HG02938 (cell line): ENCODE measurements around the gene PHOSPHO1.
A peak's percentile ranks its signal among the peaks of the same experiment; 100 is the strongest.
"Not testable (repeated sequence)": the region's sequence is repeated elsewhere in the genome, so short reads cannot be mapped to it uniquely, and the experiment has no call there.

Source experiments
- ATAC-seq: cut with Tn5 transposase; IDR thresholded peaks from one replicate; pipeline ENCODE4 v1.9.1; 2021; ENCODE audit warnings: mild to moderate bottlenecking, moderate library complexity; ENCODE audit not compliant: unreplicated experiment

PHOSPHO1 gene, protein sequence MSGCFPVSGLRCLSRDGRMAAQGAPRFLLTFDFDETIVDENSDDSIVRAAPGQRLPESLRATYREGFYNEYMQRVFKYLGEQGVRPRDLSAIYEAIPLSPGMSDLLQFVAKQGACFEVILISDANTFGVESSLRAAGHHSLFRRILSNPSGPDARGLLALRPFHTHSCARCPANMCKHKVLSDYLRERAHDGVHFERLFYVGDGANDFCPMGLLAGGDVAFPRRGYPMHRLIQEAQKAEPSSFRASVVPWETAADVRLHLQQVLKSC

DNA sequence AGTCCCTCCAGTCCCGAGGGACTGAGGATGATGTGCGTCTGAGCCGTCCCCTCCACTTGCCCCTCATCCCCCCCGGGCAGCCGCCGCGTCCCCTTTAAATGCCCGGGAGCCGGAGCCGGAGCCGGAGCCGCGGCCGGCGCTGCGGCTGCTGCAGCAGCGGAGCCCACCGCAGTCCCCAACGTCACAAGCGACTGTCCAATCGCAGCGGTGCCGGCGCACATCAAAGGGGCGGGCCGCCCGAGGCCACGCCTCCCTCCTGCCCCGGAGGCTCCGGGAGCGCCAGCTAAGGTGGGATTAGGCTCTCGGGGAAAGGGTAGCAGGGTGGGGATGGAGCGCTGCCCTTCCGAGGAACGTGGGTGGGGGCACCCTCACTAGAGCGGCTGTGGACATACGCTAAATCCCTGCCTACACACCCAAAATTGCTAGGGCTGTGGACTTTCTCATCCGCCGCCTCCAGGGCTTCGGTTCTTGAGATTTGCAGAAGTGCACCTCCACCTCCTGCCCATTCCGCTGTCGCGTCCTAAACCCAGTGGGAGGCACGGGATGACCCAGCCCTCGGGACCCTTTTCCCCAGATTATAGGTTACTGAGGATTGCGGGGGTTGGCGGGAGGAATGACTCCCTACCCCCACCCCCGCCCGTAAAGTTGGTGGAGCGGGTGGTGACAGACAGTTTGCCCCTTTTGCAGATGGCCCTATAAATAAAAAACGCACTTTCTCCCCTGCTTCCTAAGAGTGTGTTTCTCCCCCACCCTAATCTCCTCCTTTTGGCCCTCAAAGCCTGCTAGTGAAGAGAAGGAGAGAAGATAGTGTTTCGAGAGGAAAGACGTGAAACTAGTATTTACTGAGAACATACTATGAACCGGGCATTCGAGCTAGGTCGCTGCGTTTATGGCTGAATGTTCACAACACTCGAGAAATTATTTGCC is at the start of gene PHOSPHO1:
PHOSPHO1 (minus strand) TSS at position 152 of the 927 bp plus-strand sequence. CDS start 4,096 bp downstream, outside the sequence.
- ATAC-seq = peak; percentile 80

DNA sequence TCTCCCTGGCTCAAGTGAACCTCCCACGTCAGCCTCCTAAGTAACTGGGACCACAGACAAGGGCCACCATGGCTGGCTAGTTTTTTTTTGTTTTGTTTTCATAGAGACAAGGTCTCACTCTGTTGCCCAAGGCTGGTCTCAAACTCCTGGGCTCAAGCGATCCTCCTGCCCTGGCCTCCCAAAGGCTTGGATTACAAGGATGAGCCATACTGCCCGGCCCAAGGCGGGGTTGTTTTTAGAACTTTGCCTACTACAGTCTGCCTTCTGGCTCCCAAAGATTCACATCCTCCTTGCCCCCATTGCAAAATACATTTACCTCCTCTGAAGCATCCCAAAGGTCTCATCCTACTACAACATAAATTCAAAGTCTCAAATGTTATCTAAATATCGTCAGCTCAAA is 49.5 kb upstream of the PHOSPHO1 start:
- ATAC-seq = no peak

DNA sequence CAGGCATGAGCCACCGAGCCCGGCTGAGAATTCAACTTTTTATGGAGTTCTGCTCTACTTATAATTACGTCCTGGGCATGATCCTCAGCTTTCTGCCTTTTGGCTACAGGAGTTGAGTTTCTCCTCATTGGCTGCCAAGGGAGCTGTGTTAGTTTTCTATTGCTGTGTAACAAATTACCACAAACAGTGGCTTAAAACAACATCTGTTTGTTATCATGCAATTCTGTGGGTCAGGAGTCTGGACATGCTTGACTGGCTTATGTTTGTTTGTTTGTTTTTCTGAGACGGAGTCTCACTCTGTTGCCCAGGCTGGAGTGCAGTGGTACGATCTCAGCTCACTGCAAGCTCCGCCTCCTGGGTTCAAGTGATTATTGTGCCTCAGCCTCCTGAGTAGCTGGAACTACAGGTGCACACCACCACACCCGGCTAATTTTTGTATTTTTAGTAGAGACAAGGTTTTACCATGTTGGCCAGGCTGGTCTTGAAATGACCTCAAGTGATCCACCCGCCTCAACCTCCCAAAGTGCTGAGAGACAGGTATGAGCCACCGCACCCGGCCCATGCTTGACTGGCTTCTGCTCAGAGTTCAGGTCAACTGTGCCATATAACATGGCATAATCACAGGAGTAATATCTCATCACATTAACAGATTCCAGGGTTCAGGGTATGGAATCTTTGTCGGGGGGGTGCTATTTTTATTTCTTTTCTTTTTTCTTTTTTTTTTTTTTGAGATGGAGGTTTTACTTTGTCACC is 48.9 kb upstream of the PHOSPHO1 start:
- ATAC-seq = not testable (repeated sequence)

DNA sequence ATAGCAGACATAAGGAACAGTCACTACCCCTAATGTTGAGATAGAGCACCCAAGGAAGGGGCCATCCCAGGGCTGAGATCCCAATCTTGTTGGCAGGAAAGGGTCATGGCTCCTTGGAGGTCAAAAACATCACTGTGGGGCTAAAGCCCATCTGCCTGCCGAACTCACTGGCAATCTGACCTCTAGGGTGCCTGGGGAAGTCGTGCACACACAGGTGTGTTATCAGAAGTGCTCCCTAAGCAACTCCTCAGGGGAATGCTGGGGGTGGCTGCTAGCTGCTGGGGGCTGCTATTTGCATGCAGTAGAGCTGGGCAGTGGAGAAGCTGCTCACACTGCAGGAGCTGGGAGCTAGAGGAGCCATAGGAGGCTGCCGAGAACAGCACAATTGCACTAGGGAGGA is 47.5 kb upstream of the PHOSPHO1 start:
- no peak for ATAC-seq

DNA sequence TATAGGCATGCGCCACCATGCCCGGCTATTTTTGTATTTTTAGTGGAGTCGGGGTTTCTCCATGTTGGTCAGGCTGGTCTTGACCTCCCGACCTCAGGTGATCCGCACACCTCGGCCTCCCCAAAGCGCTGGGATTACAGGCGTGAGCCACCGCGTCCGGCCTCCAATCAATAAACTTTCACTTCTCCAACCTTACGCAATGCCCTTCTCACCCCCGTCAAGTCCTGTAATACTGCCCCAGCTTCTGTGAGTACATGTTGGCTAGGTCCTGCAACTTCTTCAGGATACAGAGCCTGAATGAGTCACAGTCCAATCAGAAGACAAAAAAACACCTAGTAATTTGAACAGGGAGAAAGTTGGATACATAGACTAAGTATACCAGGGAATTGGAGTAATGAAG is 47.1 kb upstream of the PHOSPHO1 start:
- no peak for ATAC-seq

DNA sequence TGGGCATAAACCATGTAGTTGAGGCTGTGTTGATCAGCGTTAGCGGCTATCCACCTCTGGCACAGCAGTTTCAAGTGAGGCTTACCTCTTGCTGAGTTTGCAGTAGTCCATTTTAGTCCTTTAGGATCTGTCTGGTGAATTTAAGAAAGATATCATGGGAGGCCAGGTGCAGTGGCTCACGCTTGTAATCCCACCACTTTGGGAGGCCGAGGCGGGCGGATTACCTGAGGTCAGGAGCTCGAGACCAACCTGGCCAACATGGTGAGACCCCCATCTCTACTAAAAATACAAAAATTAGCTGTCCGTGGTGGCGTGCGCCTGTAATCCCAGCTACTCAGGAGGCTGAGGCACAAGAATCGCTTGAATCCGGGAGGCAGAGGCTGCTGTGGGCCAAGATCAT is 45.4 kb upstream of the PHOSPHO1 start:
- not testable (repeated sequence) for ATAC-seq

DNA sequence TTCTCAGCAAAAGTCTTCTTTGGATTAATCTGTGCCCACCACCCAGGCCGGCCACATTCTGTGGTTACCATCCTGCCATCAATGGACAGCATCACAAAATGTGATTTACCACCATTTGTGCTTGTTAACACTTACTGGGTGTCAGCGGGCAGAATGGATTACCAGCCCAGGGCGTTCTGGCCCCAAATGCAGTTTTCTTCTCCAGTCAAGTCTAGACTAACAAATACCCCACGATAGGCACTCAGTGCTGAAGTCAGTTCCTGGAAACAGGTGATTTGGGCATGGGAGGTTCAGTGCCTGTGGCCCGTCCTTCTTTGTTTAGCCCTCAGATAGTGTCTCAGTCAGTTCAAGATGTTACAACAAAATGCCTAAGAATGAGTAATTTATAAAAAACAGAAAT is 38.8 kb upstream of the PHOSPHO1 start:
- no peak for ATAC-seq

DNA sequence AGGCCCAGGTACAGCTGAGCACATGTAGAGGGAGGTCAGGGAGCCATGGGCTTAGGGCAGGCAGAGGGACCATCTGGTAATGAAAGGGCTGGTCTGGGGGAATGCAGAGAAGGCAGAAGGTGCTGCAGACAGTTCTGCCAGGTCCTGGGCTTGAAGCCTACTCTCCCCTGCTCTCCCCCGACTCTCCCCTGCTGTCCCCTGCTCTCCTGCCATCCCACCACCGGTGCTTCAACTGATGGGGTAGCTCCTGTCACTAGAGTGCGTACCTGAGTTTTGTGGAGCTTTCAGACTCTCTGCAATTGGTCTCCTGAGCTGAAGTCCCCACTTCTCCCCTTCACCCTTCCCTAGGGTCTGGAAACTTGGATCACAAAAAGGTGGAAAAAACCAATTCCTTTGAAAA is 37.3 kb upstream of the PHOSPHO1 start:
- no peak for ATAC-seq

DNA sequence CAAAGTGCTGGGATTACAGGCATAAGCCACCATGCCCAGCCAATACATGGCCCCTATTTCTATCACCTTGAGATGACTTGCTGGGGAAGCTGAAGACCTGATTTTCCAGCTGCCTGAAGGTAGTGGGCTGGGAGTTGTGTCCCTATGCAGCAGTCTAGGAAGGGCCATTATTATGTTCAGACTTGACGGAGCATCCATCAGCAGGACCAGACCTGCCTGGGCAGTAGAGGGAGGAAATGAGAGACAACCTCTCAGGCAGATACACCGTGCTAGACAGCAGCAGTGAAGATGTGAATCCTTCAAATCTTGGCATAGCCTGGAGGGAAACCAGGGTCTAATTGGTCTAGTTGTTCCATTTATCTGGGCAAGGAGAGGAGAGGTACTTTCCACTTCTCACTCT is 35.6 kb upstream of the PHOSPHO1 start:
- ATAC-seq = no peak

DNA sequence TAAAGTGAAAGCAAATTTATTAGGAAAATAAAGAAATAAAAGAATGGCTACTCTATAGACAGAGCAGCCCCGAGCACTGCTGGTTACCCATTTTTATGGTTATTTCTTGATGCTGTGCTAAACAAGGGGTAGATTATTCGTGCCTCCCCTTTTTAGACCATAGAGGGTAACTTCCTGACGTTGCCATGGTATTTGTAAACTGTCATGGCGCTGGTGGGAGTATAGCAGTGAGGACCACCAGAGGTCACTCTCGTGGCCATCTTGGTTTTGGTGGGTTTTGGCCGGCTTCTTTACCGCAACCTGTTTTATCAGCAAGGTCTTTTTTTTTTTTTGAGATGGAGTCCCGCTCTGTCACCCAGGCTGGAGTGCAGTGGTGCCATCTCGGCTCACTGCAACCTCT is 31.0 kb upstream of the PHOSPHO1 start:
- ATAC-seq = not testable (repeated sequence)

DNA sequence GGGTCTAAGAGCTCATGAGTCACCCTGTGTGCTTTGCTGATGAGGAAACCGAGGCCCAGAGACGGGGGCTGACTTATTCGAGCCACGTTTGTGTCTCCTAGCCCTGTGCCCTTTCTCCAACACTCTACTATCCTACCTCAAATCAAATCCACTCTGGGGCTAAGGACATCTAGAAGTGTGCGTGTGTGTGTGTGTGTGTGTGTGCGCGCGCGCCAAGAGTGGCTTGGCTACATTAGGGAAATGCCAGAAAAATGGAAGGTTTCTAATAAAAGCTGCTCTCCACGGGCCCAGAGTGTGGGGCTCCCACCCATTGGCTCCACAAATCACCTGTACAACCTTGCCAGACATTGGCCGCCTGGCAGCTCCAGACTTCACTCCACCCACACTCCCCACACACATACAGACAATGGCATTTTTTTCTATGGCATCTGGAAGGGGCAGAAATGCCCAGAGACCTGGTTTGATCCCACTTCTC is 30.3 kb upstream of the PHOSPHO1 start:
- ATAC-seq = no peak

DNA sequence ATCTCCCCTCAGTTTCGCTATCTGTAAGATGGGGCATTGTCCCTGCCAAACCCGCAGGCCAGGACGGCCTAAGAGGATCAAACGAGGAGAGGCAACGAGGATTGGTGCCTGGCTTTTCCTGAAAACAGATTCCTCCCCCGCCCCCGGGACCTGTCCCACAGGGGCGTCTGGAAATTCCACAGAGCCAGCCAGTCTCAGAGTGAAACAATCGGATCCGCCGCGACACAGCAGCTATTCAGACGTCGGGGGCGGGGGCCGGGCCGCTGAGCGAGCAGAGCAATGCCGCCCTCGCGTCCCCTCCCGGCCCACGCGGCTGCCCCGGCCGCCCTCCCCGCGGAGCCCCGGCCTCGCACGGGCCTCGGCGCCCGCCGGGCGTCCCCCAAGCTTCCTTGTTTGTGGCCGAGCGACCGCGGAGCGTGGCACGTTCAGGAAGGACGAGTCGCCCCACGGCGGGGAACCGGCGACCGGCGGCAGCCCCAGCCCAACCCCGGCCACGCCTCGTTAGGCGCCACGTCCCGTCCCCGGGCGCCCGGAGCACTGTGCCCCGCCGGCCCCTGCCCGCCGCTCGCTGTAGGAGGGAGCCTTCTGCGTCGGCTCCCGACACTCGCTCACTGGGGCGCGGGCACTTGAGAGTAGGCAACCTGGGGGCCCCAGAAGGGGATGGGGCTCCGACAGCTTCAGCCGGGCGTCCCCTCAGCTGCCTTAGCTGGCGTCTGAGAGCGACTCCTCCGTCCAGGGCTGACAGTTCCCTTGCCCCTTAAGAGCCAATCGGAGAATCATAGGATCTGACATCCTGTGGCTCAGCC is 29.6 kb upstream of the PHOSPHO1 start:
- no peak for ATAC-seq

DNA sequence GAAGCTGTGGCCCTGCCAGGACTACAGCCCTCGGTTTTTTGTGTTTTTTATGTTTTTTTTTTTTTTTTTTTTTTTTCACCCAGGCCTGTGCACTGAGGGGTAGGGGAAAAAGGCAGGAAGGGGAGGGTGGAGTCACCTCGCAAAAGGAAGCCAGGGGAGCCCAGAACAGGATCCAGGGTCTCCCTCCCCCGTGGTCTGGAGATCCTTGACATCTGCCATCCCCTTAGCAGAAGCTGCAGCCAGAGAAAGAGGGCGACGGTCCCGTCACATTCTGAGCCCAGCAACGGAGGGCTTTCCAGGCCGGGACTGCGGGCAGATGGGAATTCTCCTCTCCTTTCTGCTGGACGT is 29.1 kb upstream of the PHOSPHO1 start:
- ATAC-seq = no peak

DNA sequence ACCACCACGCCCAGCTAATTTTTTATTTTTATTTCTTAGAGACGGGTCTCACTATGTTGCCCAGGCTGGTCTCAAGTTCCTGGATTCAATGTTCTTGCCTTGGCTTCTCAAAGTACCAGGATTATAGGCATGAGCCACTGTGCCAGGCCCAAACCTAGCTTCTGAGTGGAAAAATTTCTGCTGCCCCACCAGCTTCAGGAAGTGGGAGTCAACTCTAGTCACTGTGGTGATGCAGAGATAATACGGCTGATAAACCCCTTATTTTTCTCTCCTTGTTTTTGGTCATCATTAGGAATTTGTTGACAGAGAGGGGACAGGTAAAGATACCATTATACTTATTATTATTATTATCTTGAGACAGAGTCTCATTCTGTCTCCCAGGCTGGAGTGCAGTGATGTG is 27.8 kb upstream of the PHOSPHO1 start:
- no peak for ATAC-seq

DNA sequence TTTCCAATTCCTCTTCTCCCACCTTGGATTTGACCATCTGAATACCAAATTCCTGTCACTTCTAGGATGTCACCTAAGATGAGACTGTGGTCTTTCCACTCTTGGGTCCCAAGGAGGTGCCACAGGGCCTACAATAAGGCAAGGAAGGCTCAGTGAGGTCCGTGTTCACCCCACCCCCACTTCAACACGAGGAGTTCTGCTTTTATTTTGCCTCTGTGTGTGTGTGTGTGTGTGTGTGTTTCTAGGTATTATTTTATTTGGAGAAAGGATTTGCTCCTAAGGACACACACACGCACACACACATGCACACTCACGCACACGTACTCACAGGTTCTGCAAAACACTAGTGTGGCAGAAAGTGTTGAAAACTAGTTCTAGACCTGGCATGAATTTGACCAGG is 24.5 kb upstream of the PHOSPHO1 start:
- ATAC-seq = no peak

DNA sequence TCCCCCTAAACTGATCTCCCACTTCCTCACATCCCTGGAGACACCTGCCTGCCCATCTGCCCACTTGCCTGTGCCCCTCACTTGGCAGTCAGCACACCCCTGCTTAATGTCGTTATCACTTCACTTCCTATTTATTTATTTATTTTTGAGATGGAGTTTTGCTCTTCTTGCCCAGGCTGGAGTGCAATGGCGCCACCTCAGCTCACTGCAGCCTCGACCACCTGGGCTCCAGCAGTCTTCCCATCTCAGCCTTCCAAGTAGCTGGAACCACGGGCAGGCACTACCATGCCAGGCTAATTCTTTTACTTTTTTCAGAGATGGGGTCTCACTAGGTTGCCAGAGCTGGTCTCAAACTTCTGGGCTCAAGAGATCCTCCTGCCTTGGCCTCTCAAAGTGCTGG is 23.5 kb upstream of the PHOSPHO1 start:
- no peak for ATAC-seq

DNA sequence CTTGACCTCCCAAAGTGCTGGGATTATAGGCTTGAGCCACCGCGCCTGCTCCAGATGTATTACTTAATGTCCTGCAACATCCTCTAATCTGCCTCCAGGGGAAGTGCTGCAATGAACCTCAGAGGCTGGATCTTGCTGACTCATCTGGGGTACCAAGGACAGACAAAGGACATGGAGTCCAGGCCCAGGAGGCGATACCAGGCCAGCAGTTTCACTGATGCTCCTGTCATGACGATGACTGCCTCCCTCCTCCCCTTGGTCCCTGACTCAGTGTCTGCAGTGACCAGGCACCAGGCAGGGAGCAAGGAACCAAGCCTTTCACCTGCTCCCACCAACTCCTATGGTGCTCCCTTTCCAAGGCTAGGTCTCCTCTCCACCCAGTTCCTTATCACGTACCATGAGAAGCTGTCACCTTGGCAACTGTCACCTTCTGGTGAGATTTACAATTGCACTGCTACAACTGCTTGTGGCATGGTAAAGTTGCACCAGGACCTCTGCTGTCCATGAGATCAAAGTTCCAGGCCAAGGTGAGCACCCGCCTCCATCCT is 21.6 kb upstream of the PHOSPHO1 start:
- ATAC-seq = no peak

DNA sequence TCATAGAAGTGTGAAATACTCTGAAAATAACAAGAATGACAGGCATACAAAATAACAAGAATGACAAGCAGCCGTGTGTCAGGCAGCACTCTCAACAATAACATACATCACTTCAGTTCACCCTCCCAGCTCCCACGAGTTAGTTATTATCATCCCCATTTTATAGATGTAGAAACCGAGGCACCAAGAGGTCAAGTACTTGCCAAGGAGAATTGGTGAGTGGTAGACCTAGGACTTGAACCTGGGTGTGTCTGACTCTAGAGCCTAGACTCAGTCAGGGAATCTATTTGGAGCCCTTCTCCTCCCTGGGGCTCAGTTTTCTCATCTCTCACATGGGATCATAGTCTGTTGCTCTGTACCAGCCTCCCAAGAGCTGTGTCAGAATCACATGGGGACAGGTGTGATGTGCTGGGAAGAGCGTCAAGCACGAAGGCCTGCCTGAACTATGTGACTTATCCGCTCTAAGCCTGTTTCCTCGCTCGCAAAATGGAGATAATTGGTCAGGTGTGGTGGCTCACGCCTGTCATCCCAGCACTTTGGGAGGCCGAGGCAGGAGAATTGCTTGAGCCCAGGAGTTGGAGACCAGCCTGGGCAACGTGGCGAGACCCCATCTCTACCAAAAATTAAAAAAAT is 19.4 kb upstream of the PHOSPHO1 start:
- ATAC-seq = no peak

DNA sequence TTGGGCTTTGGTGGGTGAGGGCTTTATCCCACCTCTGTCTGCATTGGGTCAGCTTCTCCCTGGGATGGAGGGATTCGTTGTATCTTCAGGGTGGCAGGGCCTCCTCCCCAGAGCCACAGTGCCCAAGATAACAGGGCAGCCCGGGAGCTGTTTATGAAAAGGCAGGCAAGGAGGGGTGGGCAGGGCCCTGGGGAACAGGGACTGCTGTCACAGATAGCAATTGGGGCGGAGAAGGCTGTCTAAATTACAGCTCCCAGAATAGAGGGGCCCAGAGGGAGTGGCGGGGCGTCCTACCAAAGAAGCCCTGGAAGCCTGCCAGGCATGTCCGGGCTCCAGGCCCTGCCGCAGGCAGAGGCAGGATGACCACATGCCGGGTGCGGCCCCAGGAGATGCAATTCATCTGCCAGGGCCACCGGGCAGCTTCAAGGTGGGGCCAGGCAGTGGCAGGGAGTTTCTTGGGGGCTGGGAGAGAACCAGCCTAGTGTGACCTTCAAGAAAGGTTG is 18.8 kb upstream of the PHOSPHO1 start:
- no peak for ATAC-seq

DNA sequence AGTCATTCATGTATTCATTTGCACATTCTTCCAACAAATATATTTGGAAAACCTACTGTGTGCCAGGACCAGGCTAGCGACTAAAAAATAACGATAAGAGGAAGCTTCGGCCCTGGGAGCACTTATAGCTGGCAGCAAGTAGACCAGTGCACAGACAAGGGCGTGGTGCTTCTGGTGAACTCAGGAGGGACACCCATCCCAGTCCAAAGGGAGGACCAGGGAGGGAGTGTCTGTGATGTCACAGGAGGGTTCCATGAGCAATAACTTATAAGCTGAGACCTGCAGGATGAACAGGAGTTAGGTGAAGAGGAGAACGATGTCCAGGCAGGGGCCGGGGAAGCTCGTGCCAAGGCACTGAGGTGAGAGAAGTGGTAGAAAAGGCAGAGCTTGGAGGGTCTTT is 17.4 kb upstream of the PHOSPHO1 start:
- ATAC-seq = no peak
